SJSA1 (cell line): ENCODE measurements around the gene DNAH1. TPM values are rescaled to one million over a fixed set of nuclear protein-coding genes. Genes with fewer than 3 reads are reported as not detected.
A peak's percentile ranks its signal among the peaks of the same experiment; 100 is the strongest.
"Not testable (repeated sequence)": the region's sequence is repeated elsewhere in the genome, so short reads cannot be mapped to it uniquely, and the experiment has no call there.

Experiments used
- DNase-seq, 2 experiments: peaks; one replicate each; pipeline ENCODE4 v3.0.0-alpha.2; 2015 to 2020; ENCODE audit warnings: low spot score in 2 of 2, low read depth in 1 of 2
- H3K27ac ChIP-seq: fragments of 250-450 bp; sonication (Bioruptor Pico); 2 replicates; pipeline ENCODE4 v1.5.1; 2020; ENCODE audit warnings: mild to moderate bottlenecking, moderate library complexity
- H3K27me3 ChIP-seq: fragments of 250-450 bp; sonication (Bioruptor Pico); replicated peaks from 2 replicates; pipeline ENCODE4 v1.5.1; 2020; ENCODE audit warnings: mild to moderate bottlenecking, moderate library complexity
- H3K36me3 ChIP-seq: fragments of 250-450 bp; sonication (Bioruptor Pico); 2 replicates; pipeline ENCODE4 v1.5.1; 2020; ENCODE audit warnings: mild to moderate bottlenecking
- H3K4me1 ChIP-seq: fragments of 250-450 bp; sonication (Bioruptor Pico); replicated peaks from 2 replicates; pipeline ENCODE4 v1.6.1; 2021; ENCODE audit warnings: mild to moderate bottlenecking
- H3K4me3 ChIP-seq: fragments of 250-450 bp; sonication (Bioruptor Pico); 2 replicates; pipeline ENCODE4 v1.5.1; 2020; ENCODE audit warnings: mild to moderate bottlenecking
- H3K9me3 ChIP-seq: fragments of 250-450 bp; sonication (Bioruptor Pico); replicated peaks from 2 replicates; pipeline ENCODE4 v1.5.1; 2020; ENCODE audit warnings: mild to moderate bottlenecking
- total RNA-seq: library from RNA; depleted of rRNA; stranded (reverse); fragments of >200 nt; shearing (Covaris generic); gene quantifications from 2 replicates; pipeline ENCODE4 v1.2.3, GENCODE V29; 2014; rRNA removed

Gene DNAH1
- 0.47 and 1.1 TPM in 2 replicates for total RNA-seq

DNA sequence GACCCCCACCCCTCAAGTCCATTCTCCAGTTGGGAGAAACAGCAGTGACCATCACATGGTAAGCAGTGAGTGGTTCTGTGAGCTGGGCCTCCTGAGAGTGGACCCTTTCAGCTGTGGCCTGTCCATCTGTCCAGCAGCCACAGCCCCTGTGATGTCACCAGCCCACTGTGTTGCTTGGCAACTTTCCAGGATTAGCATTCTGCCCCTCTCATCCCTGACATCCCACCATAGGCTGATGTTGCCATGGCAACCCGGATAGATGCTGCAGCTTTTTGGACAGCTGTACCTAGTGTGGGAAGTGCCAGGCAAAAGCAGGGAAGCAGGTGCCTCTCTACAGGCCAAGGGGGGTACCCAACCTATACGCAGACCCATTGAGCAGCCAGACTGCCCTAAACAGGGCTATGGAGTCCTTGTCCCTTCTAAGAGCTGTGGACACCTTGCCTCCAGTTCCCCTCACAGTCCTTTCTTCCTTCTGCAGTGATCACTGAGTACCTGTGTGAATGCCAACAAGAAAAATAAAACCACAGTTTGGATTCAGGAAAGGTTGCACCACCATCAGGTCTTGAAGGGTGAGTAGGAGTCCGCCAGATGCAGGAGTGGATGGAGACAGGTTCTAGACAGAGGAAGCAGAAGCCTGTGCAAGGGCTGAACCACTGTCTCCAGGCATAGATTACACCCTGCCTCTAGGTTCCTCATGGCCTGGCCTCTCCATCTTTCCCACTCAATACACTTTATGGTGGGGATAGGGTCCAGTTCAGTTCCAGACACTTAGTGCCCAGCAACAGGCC, at the start of gene DNAH1:
TSS of gene DNAH1 (plus strand) at position 343 of the 788 bp plus-strand sequence. CDS start 6,124 bp downstream, outside the sequence.
- Histone ChIP-seq H3K4me1 (peaks cover 24% of the 10 kb centered on the region), H3K9me3 (no peaks in the 10 kb centered on the region), H3K27me3 (no peaks in the 10 kb centered on the region), H3K36me3 (no peaks in the 10 kb centered on the region), H3K27ac (no peak within 1 kb of the TSS), H3K4me3 (no peak within 1 kb of the TSS)
- DNase-seq: no peak

DNA sequence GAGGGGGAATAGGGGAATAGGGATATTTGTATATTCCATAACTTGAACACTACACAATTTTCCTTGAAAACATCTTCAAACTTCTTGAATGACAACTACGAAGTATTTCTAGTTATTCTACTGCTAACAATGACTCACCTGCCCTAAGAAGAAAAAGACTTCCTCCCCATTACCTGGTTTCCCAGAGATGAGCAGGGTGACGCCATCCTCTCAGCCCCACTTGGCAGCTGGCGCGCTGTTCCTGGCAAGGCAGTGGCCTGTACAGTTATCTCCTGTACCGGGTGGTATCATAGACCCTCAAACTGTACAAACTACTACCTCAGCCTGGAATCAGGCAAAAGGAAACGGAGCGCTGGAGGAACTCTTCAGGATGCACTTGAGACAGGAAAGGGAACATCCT, 48.1 kb upstream of the DNAH1 start:
- no peaks in the 10 kb centered on the region for H3K9me3 ChIP-seq
- no peak for DNase-seq
- H3K27ac ChIP-seq: no peak overlapping the region
- peaks cover 88% of the 10 kb centered on the region for H3K36me3 ChIP-seq
- no peak overlapping the region for H3K4me3 ChIP-seq
- H3K4me1 ChIP-seq: peaks cover 15% of the 10 kb centered on the region
- no peaks in the 10 kb centered on the region for H3K27me3 ChIP-seq

DNA sequence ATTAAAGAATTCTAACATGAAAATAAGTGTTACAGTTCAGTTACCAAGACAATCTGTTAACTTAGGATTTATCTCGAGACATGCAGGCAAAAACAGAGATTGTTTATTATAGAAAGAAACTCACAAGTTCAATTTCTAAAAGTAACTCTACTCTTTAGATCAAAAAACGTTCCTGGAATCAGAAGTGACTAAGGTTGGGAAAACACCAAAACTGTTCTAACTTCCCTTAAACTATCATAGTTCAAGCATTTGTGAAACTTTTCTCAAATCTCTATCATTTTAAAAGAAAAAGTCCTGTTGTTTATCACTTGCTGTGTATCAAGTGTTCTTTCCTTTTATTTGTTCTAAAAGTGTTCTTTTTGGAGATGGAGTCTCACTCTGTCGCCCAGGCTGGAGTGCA, 46.3 kb upstream of the DNAH1 start:
- Histone ChIP-seq H3K4me3 (no peak overlapping the region), H3K27ac (no peak overlapping the region), H3K9me3 (no peaks in the 10 kb centered on the region), H3K36me3 (peaks cover 84% of the 10 kb centered on the region), H3K4me1 (peaks cover 15% of the 10 kb centered on the region), H3K27me3 (no peaks in the 10 kb centered on the region)
- no peak for DNase-seq

- Histone ChIP-seq H3K4me1 (peaks cover 16% of the 10 kb centered on the region), H3K4me3 (no peak overlapping the region), H3K27ac (no peak overlapping the region; the same call in 1 of the 2 replicates), H3K9me3 (no peaks in the 10 kb centered on the region), H3K36me3 (peaks cover 87% of the 10 kb centered on the region), H3K27me3 (no peaks in the 10 kb centered on the region)
- DNase-seq: peak in 1 of 2 experiments; percentile 37
Observed at GRCh38 chr3:52270252-52270754, 45.8 kb upstream of the DNAH1 start.

- not testable (repeated sequence) for H3K9me3 ChIP-seq, H3K27ac ChIP-seq, DNase-seq, H3K27me3 ChIP-seq, H3K4me3 ChIP-seq
- peaks cover 78% of the 10 kb centered on the region for H3K36me3 ChIP-seq
- H3K4me1 ChIP-seq: peaks cover 25% of the 10 kb centered on the region
Observed at GRCh38 chr3:52272172-52272571, 43.9 kb upstream of the DNAH1 start.

- H3K4me3 ChIP-seq: no peak overlapping the region
- no peaks in the 10 kb centered on the region for H3K9me3 ChIP-seq
- no peaks in the 10 kb centered on the region for H3K27me3 ChIP-seq
- peaks cover 72% of the 10 kb centered on the region for H3K36me3 ChIP-seq
- no peak overlapping the region for H3K27ac ChIP-seq
- H3K4me1 ChIP-seq: peaks cover 25% of the 10 kb centered on the region
- no peak for DNase-seq
Observed at GRCh38 chr3:52272831-52273230, 43.3 kb upstream of the DNAH1 start.

GRCh38 chr3:52274781-52275180, 41.3 kb upstream of the DNAH1 start:
- H3K27me3 ChIP-seq, H3K27ac ChIP-seq, H3K4me3 ChIP-seq, H3K9me3 ChIP-seq, DNase-seq: not testable (repeated sequence)
- Histone ChIP-seq H3K4me1 (peaks cover 35% of the 10 kb centered on the region), H3K36me3 (peaks cover 62% of the 10 kb centered on the region)

- Histone ChIP-seq H3K27me3 (no peaks in the 10 kb centered on the region), H3K36me3 (peaks cover 41% of the 10 kb centered on the region), H3K9me3 (no peaks in the 10 kb centered on the region), H3K27ac (peak overlapping the region; percentile 96), H3K4me3 (peak overlapping the region; percentile 88), H3K4me1 (peaks cover 31% of the 10 kb centered on the region)
- DNase-seq: peak; percentile 54 to 72
Observed at GRCh38 chr3:52277071-52277964, 38.8 kb upstream of the DNAH1 start.

- H3K27me3 ChIP-seq: no peaks in the 10 kb centered on the region
- DNase-seq: peak in 1 of 2 experiments; percentile 92
- H3K9me3 ChIP-seq: no peaks in the 10 kb centered on the region
- H3K27ac ChIP-seq: peak overlapping the region; percentile 96
- peaks cover 35% of the 10 kb centered on the region for H3K36me3 ChIP-seq
- H3K4me3 ChIP-seq: peak overlapping the region; percentile 88
- peaks cover 35% of the 10 kb centered on the region for H3K4me1 ChIP-seq
Observed at GRCh38 chr3:52277972-52278509, 38.1 kb upstream of the DNAH1 start.

DNA sequence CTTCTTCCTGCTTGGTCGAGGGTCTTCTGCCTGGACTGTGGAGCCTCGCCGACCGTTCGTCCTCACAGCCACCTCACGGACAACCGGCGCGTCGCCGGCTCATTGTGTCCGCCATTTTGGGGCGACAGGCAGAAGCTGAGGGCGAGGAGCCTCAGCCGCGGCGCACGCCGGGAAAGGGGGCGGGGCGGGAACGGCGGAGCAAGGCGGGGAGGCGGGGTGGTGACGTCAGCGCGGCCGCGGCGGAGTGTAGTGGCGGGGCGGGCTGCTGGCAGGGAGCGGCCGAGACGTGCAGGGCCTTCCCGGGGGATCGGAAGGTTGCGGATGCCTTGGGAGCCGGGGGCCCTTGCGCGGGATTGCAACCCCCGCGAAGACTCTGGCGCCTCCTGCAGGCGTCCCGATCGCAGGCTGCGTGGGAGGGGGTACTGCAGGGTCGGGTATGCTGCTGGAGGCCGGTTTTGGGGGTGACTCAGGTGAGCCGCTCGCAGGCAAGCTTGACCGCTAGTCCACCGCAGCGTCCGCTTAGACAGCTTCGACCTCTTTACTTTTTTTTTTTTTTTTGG, 37.5 kb upstream of the DNAH1 start, which contains the start of gene WDR82:
TSS of gene WDR82 (minus strand) at position 140 of the 560 bp plus-strand sequence. CDS start 288 bp downstream, outside the sequence.
- peaks cover 31% of the 10 kb centered on the region for H3K36me3 ChIP-seq
- DNase-seq: peak; percentile 90 to 96

DNA sequence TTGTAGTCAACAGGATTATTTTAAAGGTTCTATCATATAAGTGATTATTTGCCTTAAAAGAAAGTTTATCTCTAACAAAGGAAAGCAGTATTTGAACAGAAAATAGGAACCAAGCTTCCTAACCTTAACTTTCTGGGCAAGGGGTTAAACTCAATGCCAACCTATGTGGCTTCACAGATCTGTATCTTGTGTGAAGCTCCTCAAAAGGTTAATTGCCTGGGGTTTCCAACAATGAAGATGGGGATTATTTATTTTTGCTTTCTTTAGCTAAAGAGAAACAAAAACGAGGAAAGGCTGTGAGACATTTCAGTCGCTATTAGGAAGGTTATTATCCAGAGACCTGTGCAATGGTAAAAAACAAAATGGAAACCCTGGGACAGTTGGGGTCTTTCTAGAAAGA, 36.5 kb upstream of the DNAH1 start:
- Histone ChIP-seq H3K4me3 (peak overlapping the region; percentile 88), H3K36me3 (peaks cover 23% of the 10 kb centered on the region), H3K4me1 (peaks cover 35% of the 10 kb centered on the region), H3K9me3 (no peaks in the 10 kb centered on the region), H3K27me3 (no peaks in the 10 kb centered on the region), H3K27ac (peak overlapping the region; percentile 96)
- peak in 1 of 2 experiments; percentile 46 for DNase-seq

More for the DNA sequence above, 37.5 kb upstream of the DNAH1 start, which contains the start of gene WDR82:
- Histone ChIP-seq H3K4me3 (peak within 1 kb of the TSS; percentile 88), H3K27me3 (no peaks in the 10 kb centered on the region), H3K9me3 (no peaks in the 10 kb centered on the region), H3K4me1 (peaks cover 35% of the 10 kb centered on the region), H3K27ac (peak within 1 kb of the TSS; percentile 96)

- peaks cover 19% of the 10 kb centered on the region for H3K36me3 ChIP-seq
- DNase-seq: no peak
- H3K27ac ChIP-seq: peak overlapping the region; percentile 96
- H3K4me1 ChIP-seq: peaks cover 35% of the 10 kb centered on the region
- H3K9me3 ChIP-seq: no peaks in the 10 kb centered on the region
- no peak overlapping the region for H3K4me3 ChIP-seq
- H3K27me3 ChIP-seq: no peaks in the 10 kb centered on the region
Observed at GRCh38 chr3:52280050-52280461, 36.1 kb upstream of the DNAH1 start.
